Measurements from ENCODE around the gene MDFI. TPM values are rescaled to one million over a fixed set of nuclear protein-coding genes. Genes with fewer than 3 reads are reported as not detected.

MDFI gene
- total RNA-seq, 2 experiments from 2014 or later, result not detected

DNA sequence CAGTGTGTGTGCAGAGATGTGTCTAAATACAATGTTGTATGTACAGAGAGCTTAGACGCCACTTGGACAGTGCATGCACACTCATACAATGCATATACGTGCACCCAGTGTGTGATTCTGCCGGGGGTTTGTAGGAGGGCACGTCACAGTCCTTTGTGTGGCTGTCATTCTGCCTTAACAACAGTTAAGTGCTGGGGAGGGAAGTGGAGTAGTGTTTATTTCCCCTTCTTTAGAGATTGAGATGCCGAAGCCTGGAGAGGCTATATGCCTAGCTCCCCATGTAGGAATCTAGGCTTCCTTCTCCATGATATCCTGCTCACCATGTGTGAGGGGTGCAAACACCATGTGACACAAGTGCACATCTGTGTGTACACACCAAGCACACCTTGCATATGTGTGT is 38.2 kb downstream of the MDFI start:
- no peak for TF ChIP-seq EZH2phosphoT487 (IDR thresholded peaks at IDR 0.05; ENCODE audit: borderline replicate concordance, low read depth, low read length)
- TF ChIP-seq, protein P1, sequence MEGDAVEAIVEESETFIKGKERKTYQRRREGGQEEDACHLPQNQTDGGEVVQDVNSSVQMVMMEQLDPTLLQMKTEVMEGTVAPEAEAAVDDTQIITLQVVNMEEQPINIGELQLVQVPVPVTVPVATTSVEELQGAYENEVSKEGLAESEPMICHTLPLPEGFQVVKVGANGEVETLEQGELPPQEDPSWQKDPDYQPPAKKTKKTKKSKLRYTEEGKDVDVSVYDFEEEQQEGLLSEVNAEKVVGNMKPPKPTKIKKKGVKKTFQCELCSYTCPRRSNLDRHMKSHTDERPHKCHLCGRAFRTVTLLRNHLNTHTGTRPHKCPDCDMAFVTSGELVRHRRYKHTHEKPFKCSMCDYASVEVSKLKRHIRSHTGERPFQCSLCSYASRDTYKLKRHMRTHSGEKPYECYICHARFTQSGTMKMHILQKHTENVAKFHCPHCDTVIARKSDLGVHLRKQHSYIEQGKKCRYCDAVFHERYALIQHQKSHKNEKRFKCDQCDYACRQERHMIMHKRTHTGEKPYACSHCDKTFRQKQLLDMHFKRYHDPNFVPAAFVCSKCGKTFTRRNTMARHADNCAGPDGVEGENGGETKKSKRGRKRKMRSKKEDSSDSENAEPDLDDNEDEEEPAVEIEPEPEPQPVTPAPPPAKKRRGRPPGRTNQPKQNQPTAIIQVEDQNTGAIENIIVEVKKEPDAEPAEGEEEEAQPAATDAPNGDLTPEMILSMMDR (conservative IDR thresholded peaks at IDR 0.05; ENCODE audit: low read length), result no peak
- intact Hi-C loops (cut with micrococcal nuclease; ENCODE audit: unreplicated experiment), result no loop called here

DNA sequence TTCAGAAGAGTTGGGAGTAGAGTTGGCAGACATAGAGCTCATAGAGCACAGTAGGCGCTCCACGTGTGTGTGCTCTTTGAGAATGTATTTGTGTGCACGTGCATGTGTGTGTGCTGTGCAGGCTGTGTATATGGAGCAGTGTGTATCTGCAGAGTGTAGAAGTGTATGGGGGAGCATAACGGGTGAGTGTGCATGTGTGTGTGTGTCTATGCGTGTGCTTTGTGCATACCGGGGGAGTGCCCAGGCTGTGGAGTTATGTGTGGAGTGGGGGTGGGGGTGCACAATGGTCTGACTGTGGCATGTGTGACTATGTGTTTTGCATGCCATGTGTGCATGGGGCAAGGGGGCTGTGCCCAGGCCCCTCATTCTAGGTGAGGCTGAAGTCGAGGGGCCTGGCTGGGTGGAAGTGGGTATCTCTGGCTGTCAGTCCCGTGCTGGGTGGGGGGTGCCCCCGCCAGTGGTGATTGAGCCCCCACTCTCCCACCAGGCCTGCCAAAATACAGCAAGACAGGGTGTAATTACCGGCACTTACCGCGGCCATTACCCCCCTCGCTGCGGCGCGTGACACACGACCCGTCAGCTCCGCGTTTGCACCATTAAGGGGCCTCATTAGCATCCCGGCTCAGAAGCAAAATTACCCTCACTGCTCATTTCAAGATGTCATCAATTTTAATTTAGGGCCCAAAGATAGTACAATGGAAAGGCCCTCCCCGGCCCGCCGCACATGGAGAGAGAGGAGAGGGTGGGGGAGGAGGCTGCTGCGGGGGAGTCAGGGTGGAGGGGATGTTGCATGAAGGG is 39.1 kb downstream of the MDFI start:
- no peak for DNase-seq (ENCODE audit: low spot score)
- intact Hi-C loops (cut with micrococcal nuclease; ENCODE audit: unreplicated experiment), result no loop called here
- ChIA-PET CTCF (ENCODE audit: unreplicated experiment) (no interaction called here), POLR2A (no interaction called here)
- no peak overlapping the region for H3K4me3 ChIP-seq (ENCODE audit: low read depth, low read length, poor library complexity, severe bottlenecking)
- BruUV-seq (replicated peaks), result no TSS peak
- H3K4me1 ChIP-seq (ENCODE audit: insufficient read depth, low read length, poor library complexity, severe bottlenecking), result peaks cover 4% of the 10 kb centered on the region
- H3K27ac ChIP-seq (ENCODE audit: low read depth, low read length, poor library complexity, severe bottlenecking), result no peak overlapping the region
- TF ChIP-seq EZH2phosphoT487 (IDR thresholded peaks at IDR 0.05; ENCODE audit: borderline replicate concordance, low read depth, low read length), result no peak
- TF ChIP-seq, protein P1 (conservative IDR thresholded peaks at IDR 0.05; ENCODE audit: low read length), result no peak
- no peak overlapping the region for H2AFZ ChIP-seq (ENCODE audit: low read length)
- no peak overlapping the region for H3K4me2 ChIP-seq (ENCODE audit: low read length)
- H4K20me1 ChIP-seq (ENCODE audit: insufficient read depth, low read length), result no peaks in the 10 kb centered on the region
- H3K79me2 ChIP-seq (ENCODE audit: insufficient read depth, low read depth, low read length), result no peaks in the 10 kb centered on the region
- H3K9me2 ChIP-seq (ENCODE audit: insufficient read depth, low read length), result no peaks in the 10 kb centered on the region
- H3K9me3 ChIP-seq (ENCODE audit: low read length), result no peaks in the 10 kb centered on the region
- H3K36me3 ChIP-seq (ENCODE audit: insufficient read depth, low read length), result no peaks in the 10 kb centered on the region

More for the DNA sequence above, 38.2 kb downstream of the MDFI start:
- no TSS peak for BruUV-seq (replicated peaks)
- CTCF ChIA-PET (ENCODE audit: unreplicated experiment), result no interaction called here
- Histone ChIP-seq H3K79me2 (ENCODE audit: insufficient read depth, low read depth, low read length) (no peaks in the 10 kb centered on the region), H3K4me2 (ENCODE audit: low read length) (no peak overlapping the region), H2AFZ (ENCODE audit: low read length) (no peak overlapping the region), H3K27ac (ENCODE audit: low read depth, low read length, poor library complexity, severe bottlenecking) (no peak overlapping the region), H3K4me3 (ENCODE audit: low read depth, low read length, poor library complexity, severe bottlenecking) (no peak overlapping the region), H3K4me1 (ENCODE audit: insufficient read depth, low read length, poor library complexity, severe bottlenecking) (no peaks in the 10 kb centered on the region), H3K9me2 (ENCODE audit: insufficient read depth, low read length) (no peaks in the 10 kb centered on the region), H4K20me1 (ENCODE audit: insufficient read depth, low read length) (no peaks in the 10 kb centered on the region), H3K9me3 (ENCODE audit: low read length) (no peaks in the 10 kb centered on the region), H3K36me3 (ENCODE audit: insufficient read depth, low read length) (no peaks in the 10 kb centered on the region)
- no peak for DNase-seq (ENCODE audit: low spot score)
- POLR2A ChIA-PET, result no interaction called here

DNA sequence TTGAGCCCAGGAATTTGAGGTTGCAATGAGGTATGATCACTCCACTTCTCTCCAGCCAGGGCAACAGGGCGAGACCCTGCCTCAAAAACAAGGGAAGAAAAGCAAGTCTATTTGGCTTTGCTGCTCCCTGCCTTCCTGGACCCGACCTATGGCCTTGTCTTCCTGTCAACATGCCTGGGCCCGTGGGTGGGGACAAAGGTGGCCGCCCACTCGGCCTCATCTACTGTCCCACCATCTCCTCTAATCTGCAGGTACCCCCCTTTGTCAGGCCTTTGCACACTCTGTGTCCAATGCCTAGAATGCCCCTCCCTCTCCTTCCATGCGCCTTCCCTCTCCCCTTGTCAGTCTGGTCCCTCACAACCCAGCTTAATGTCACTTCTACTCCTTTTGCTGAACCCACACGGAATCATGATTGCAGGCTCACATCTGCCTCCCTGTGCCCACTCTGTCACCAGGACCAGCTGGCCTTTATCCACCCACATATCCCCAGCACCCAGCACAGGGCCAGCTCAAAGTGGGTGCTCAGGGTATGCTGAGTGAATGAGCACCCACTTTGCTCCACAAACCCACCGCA is 40.3 kb downstream of the MDFI start:
- Histone ChIP-seq H3K9me3 (ENCODE audit: low read length) (no peaks in the 10 kb centered on the region), H2AFZ (ENCODE audit: low read length) (no peak overlapping the region), H3K36me3 (ENCODE audit: insufficient read depth, low read length) (no peaks in the 10 kb centered on the region), H3K4me3 (ENCODE audit: low read depth, low read length, poor library complexity, severe bottlenecking) (no peak overlapping the region), H4K20me1 (ENCODE audit: insufficient read depth, low read length) (no peaks in the 10 kb centered on the region), H3K9me2 (ENCODE audit: insufficient read depth, low read length) (no peaks in the 10 kb centered on the region), H3K79me2 (ENCODE audit: insufficient read depth, low read depth, low read length) (no peaks in the 10 kb centered on the region), H3K27ac (ENCODE audit: low read depth, low read length, poor library complexity, severe bottlenecking) (no peak overlapping the region), H3K4me2 (ENCODE audit: low read length) (no peak overlapping the region), H3K4me1 (ENCODE audit: insufficient read depth, low read length, poor library complexity, severe bottlenecking) (peaks cover 10% of the 10 kb centered on the region)
- TF ChIP-seq, protein P1 (conservative IDR thresholded peaks at IDR 0.05; ENCODE audit: low read length), result no peak
- TF ChIP-seq EZH2phosphoT487 (IDR thresholded peaks at IDR 0.05; ENCODE audit: borderline replicate concordance, low read depth, low read length), result no peak
- intact Hi-C loops (cut with micrococcal nuclease; ENCODE audit: unreplicated experiment), result no loop called here
- DNase-seq (ENCODE audit: low spot score), result no peak
- ChIA-PET CTCF (ENCODE audit: unreplicated experiment) (no interaction called here), POLR2A (no interaction called here)
- no TSS peak for BruUV-seq (replicated peaks)
